ENCODE results near the gene ADPRHL1. TPM values are rescaled to one million over a fixed set of nuclear protein-coding genes. Genes with fewer than 3 reads are reported as not detected.

The ADPRHL1 gene
- total RNA-seq, 1 donor from 2014 or later: 5.6 TPM

GRCh38 chr13:113351514-113352026 lies 101.7 kb downstream of the ADPRHL1 start:
- DNase-seq (ENCODE audit: low read depth): no peak

- DNase-seq (ENCODE audit: low read depth): no peak
These were observed 102.4 kb downstream of the ADPRHL1 start for GRCh38 chr13:113350938-113351335.

- no peak for DNase-seq (ENCODE audit: low read depth)
These were observed 103.0 kb downstream of the ADPRHL1 start for GRCh38 chr13:113350065-113350937.

Other genes starting within 250 kb of the ADPRHL1 start
- 54.2 and 71.9 TPM in 2 replicates for gene PCID2, start 244.8 kb downstream of the ADPRHL1 start, total RNA-seq
- 130 and 156 TPM in 2 replicates for gene CUL4A, start 243.9 kb downstream of the ADPRHL1 start, total RNA-seq
- gene LAMP1, start 156.2 kb downstream of the ADPRHL1 start, total RNA-seq: 222 and 231 TPM in 2 replicates
- gene GRTP1, start 89.4 kb downstream of the ADPRHL1 start, total RNA-seq: 2.7 and 4.3 TPM in 2 replicates
- 6.6 and 25.8 TPM in 2 replicates for gene DCUN1D2, start 37.2 kb upstream of the ADPRHL1 start, total RNA-seq
- 50.7 and 72.9 TPM in 2 replicates for gene TFDP1, start 131.3 kb upstream of the ADPRHL1 start, total RNA-seq
- not detected in 2 replicates for gene ATP4B, start 204.7 kb upstream of the ADPRHL1 start, total RNA-seq
- gene GRK1, start 213.7 kb upstream of the ADPRHL1 start, total RNA-seq: 0.17 TPM in 1 of 2 replicates, not detected in the other